Stimulated activated CD4-positive, alpha-beta T cell treated with anti-CD3 and anti-CD28 coated beads, Interleukin-15, amount 100 ng/mL, for 24 hours (primary cell): ENCODE data around the gene FCN1.

Experiments used
- DNase-seq: peaks from one replicate; pipeline ENCODE4 v3.0.0-alpha.2; 2020

The FCN1 gene

GRCh38 chr9:134950386-134951210 is 32.9 kb upstream of the FCN1 start:
- DNase-seq, result no peak

DNA sequence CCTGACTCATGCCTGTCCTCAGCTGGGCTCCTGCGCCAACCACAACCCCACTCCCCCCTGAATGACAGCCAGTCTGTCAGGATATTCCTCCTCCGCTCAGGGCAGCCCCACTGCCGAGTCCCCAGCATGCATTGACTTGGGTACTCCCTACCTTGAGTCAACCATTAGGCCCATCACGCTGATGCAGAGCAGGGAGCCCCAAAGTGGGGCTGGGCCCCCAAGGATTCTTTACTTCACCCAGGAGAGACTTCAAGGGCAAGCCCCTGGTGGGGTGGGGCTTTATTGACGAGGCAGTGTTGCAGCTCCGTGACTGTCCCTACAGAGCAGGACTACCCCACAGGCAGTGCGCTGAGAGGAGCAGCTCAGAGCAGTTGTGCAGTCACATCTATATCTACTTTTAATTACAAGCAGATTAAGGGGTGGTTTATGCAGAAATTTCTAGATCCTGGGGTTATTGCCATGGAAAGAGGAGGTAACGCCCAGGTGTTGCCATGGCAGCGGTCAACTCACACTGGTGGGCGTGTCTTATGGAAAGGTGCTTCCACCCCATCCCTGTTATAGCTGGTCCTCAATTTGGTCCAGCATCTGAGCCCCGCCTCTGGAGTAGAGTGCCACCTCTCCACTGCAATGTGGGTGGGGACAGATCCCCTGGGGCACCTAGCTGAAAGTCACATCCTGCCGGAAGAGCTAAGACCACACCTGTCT is 32.1 kb upstream of the FCN1 start:
- no peak for DNase-seq

- DNase-seq, result no peak
These were observed 30.4 kb upstream of the FCN1 start for GRCh38 chr9:134948149-134948548.

GRCh38 chr9:134947265-134947955 is 29.7 kb upstream of the FCN1 start:
- no peak for DNase-seq

DNA sequence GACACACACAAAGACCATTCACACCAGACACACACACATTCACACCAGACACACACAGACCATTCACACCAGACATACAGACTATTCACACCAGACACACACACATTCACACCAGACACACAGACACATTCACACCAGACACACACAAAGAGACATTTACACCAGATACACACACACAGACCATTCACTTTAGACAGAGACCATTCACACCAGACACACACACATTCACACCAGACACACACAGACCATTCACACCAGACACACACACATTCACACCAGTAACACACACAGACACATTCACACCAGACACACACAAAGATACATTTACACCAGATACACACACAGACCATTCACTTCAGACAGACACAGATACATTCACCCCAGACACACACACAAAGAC is 29.0 kb upstream of the FCN1 start:
- DNase-seq, result no peak

- DNase-seq, result no peak
These were observed 28.0 kb upstream of the FCN1 start for GRCh38 chr9:134945509-134946275.

GRCh38 chr9:134944916-134945315 is 27.2 kb upstream of the FCN1 start:
- no peak for DNase-seq

DNA sequence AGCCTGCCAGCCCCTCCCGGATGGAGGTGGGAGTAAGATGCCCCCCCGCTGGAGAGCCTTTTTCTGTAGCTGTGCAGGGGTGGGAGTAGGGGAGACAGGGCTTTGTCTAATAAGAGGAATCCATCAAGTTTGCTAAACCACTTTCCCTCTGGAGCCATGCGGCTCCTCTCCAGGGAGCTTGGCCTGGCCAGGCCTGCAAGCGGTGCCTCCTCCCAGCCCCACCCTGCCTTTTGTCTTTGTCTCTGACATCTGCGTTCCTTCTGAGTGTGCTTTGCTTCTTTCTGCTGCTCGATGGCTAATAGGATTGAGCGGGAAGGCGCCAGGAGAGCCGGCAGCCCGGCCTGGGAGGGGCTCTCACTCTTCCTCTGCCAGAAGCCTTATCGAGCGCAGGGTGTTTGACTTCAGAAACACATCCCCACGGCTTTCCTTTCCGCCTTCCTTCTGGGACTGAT is 26.7 kb upstream of the FCN1 start:
- DNase-seq, result no peak

GRCh38 chr9:134943836-134944235 is 26.1 kb upstream of the FCN1 start:
- no peak for DNase-seq

GRCh38 chr9:134943411-134943810 is 25.7 kb upstream of the FCN1 start:
- no peak for DNase-seq

GRCh38 chr9:134942788-134943184 is 25.1 kb upstream of the FCN1 start:
- no peak for DNase-seq

DNA sequence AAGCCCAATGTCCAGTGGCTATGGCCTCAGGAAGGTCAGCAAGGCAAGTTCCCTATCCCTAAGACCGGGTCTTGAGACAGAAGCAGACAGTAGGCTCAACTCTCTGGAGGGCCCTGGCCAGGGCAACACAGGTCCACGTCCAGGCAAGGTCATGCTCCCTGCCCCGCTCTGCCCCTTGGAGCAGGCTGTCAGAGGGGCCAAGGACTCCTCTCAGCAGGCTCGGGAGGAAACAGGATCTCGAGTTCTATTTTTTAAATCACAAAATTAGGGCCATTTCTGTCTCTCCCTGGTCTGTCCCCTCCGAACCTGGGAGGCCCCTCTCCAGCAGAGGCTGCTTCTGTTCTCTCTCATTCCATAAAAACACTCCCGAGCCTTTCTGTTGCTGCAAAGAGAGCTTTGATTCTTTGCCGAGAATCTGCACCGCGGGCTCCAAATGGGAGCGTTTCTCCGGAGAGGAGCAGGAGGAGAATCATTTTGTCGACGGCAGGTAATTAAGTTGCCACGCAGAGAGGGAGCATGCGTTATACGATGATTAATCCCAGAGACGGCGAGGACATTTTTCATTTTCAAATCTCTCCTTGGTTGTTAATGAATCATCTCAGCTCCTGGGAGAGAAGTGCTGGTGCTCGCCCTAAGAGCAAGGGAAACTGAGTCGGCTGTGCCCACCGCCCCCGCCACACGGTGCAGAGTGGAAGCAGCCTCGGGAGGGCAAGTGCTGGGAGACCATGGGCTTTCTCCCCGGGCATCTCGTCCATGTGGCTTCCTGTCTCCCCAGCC is 24.5 kb upstream of the FCN1 start:
- no peak for DNase-seq

DNA sequence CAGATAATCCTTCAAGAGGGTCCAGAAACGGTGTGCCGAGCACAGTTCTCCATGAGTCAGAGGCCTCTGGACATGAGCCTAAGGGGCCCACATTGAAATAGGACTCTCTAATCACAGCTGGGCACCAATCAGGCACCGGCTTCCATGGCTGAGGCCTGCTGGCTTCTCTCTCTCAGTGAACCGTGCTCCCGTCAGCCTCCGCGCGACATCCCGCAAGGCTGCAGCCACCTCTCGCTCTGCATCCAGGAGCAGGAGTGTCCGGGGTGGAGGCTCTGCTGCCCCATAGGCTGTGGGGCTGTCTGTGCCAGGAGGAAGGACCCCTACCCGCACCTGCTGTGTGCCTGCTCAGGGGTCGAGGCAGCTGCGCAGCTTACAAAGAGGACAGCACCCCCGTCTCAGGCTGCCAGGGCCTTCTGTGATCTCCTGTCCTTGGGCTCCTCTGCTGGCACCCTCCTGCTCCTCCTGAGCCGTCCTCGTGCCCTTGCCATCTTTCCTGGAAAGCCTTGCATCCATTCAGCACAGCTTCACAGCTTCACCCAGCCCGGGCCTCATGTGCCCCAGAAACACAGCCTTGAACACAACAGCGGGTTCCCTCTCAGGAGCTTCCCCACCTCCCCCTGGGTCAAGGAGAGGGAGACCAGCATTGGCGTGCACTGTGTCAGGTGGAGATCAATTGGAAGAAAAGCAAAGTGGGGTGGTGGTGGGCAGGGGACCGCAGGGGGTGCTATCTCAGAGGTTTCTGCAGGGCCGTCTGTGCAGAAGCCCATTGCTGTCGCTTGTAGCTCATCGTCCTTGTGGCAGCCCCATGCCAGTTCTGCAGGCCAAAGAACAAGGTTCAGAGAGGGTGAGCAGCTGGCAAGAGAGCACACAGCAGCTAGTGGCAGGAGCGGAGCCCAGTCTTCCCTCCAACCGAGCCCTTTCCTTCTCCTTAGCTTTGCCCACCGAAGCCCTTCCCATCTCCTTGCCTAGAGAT is 22.8 kb upstream of the FCN1 start:
- no peak for DNase-seq

- DNase-seq, result no peak
These were observed 22.1 kb upstream of the FCN1 start for GRCh38 chr9:134939836-134940235.

DNA sequence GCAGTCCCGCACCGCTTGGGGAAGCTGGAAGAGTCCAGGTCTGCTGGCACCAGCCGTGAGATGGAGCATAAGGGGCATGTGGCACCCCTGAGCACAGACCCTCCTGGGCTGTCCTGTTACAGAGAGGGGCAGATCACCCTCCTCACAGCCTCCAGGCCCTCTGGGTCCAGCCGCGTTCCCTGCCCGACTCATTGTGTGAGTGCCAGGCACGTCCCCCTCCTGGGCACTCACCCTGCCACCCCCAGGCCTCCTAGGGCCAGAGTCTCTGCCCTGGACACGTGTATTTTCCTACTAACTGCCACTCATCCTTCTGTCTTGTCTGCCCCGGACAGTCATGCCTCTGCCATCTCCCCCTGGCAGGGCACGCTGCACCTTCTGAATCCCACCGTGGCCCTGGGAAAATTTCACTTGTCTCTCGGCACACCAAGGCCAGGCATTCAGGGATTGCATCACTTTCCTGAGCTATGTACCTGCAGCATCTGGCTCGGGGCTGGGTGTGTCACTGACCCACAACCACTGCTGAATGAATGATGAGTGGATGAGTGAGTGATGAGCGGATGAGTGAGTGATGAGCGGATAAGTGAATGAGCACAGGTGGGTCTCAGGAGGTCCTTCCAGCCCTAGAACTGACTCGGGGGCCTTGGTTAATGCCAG is 21.5 kb upstream of the FCN1 start:
- DNase-seq, result no peak

DNA sequence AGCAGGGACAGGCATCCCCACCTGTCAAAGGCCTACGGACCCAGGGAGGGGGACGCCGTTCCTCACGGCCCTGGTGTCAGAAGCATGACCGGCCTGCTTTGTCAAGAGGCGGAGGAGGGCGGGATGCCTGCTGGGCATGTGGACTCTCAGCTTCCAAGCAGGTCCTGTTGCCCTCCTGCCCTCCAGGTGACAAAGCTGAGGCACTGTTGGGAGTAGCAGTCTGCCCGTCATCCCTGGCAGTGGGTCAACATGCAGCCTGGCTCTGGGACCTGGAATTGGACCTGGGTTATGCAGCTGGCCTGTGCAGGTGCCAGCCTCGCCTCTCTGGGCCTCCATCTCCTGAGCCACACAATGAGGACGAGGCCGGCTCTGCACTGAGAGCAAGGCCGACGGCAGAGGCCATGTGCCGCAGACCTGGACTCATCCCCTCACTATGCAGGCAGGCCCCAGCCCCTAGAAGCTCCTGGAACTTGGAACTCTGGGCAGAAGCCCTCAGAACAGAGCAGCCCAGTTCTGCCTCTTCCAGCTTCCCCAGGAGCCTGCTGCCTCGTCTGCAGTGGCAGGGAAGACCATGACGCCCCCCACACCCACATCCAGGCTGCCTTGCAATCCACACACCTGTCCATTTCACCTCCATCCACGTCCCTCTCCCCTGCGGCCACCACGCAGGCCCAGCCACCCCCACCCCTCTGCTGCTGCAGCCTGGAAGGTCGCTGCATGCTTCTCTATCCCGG is 20.8 kb upstream of the FCN1 start:
- no peak for DNase-seq

DNA sequence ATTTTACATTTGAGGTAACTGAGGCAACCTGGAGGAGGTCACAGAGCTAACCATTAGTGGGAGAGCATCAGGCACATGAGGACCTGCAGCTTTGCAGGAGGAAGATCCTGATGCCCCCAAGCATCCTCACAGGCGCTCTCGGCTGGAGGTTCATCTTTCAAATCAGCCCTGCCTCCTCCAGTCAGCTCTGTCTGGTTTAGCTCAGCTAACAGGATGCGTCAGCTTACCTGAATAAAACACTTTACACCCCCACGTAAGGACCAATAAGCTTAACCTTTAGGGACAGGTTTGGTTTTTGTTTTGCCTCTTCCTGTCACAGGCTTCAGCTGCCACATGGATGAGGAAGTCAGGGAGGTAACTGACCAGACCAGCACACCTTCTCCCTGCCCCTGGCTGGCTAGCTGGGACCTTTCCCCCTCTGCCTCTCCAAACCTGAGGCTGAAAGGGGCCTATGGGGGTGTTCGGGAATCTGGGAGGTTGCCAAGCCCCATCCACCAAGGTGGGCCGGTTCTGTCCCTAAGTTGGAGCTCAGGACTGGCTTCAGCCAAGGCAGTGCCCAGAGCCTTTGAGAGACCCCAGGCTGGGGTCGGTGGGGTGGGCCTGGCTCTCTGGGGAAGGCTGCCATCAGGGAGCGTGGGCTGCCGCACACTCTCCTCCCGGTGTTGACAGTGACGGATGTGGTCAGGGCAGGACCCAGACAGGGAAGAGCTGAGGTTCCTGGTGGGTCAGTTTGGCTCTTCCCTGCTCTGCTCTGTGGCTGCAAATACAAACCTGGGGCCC is 20.0 kb upstream of the FCN1 start:
- no peak for DNase-seq

GRCh38 chr9:134937164-134937555 is 19.4 kb upstream of the FCN1 start:
- no peak for DNase-seq
